BE2C (cell line): ENCODE data around the gene VAV2.
A peak's percentile ranks its signal among the peaks of the same experiment; 100 is the strongest.
"Not testable (repeated sequence)": the region's sequence is repeated elsewhere in the genome, so short reads cannot be mapped to it uniquely, and the experiment has no call there.

Experiments
- DNase-seq: peaks from one replicate; pipeline ENCODE4 v3.0.0-alpha.2; 2020
- H3K27me3 ChIP-seq: fragments of 250-450 bp; sonication (Bioruptor Pico); 2 replicates; pipeline ENCODE4 v1.5.1; 2020; ENCODE audit warnings: mild to moderate bottlenecking
- H3K36me3 ChIP-seq: fragments of 250-450 bp; sonication (Bioruptor Pico); 2 replicates; pipeline ENCODE4 v1.5.1; 2020; ENCODE audit warnings: mild to moderate bottlenecking
- H3K4me1 ChIP-seq: fragments of 250-450 bp; sonication (Bioruptor Pico); 2 replicates; pipeline ENCODE4 v1.5.1; 2020
- H3K4me3 ChIP-seq: 2 replicates; pipeline ENCODE4 v1.5.1; 2011; ENCODE audit warnings: low read depth, low read length
- H3K9me3 ChIP-seq: fragments of 250-450 bp; sonication (Bioruptor Pico); 2 replicates; pipeline ENCODE4 v1.5.1; 2020
- TF ChIP-seq, protein P1 (sequence below): IDR thresholded peaks from 2 replicates; pipeline ENCODE4 v1.5.1; 2012; ENCODE audit warnings: mild to moderate bottlenecking, low read depth, low read length

VAV2 gene

DNA sequence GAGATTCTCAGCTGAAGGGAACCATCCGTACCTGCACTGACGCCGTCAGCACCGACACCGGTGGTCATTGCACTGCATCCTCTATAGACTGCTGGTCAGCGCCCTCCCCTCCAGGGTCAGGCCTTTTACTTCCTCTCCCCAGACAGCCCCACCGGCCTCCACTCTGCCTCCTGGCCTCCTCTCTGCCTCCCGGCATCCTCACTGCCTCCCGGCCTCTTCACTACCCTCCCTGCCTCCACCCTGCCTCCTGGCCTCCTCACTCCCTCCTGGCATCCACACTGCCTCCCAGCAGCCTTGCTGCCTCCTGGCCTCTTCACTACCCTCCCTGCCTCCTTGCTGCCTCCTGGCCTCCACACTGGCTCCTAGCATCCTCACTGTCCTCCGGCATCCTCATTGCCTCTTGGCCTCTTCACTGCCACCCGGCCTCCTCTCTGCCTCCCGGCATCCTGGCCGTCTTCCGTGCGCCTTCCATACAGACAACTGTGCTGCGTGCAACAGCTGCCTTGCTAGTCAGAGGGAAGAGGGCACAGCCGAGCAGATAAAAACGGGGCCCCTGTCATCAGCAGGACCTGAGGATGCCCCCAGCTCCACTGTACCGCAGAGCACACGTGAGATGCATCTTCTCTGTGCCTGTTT lies 62.0 kb downstream of the VAV2 start:
- no peak for DNase-seq
- no peaks in the 10 kb centered on the region for H3K27me3 ChIP-seq
- H3K9me3 ChIP-seq, result no peaks in the 10 kb centered on the region
- H3K36me3 ChIP-seq, result peaks cover 24% of the 10 kb centered on the region
- H3K4me1 ChIP-seq, result peaks cover 31% of the 10 kb centered on the region
- H3K4me3 ChIP-seq, result no peak overlapping the region
- TF ChIP-seq, protein P1, sequence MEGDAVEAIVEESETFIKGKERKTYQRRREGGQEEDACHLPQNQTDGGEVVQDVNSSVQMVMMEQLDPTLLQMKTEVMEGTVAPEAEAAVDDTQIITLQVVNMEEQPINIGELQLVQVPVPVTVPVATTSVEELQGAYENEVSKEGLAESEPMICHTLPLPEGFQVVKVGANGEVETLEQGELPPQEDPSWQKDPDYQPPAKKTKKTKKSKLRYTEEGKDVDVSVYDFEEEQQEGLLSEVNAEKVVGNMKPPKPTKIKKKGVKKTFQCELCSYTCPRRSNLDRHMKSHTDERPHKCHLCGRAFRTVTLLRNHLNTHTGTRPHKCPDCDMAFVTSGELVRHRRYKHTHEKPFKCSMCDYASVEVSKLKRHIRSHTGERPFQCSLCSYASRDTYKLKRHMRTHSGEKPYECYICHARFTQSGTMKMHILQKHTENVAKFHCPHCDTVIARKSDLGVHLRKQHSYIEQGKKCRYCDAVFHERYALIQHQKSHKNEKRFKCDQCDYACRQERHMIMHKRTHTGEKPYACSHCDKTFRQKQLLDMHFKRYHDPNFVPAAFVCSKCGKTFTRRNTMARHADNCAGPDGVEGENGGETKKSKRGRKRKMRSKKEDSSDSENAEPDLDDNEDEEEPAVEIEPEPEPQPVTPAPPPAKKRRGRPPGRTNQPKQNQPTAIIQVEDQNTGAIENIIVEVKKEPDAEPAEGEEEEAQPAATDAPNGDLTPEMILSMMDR, result no peak

GRCh38 chr9:133929599-133929998 lies 62.5 kb downstream of the VAV2 start:
- TF ChIP-seq, protein P1, result no peak
- H3K27me3 ChIP-seq, result no peaks in the 10 kb centered on the region
- DNase-seq, result no peak
- H3K4me1 ChIP-seq, result peaks cover 30% of the 10 kb centered on the region
- H3K9me3 ChIP-seq, result no peaks in the 10 kb centered on the region
- peaks cover 26% of the 10 kb centered on the region for H3K36me3 ChIP-seq
- H3K4me3 ChIP-seq, result no peak overlapping the region

DNA sequence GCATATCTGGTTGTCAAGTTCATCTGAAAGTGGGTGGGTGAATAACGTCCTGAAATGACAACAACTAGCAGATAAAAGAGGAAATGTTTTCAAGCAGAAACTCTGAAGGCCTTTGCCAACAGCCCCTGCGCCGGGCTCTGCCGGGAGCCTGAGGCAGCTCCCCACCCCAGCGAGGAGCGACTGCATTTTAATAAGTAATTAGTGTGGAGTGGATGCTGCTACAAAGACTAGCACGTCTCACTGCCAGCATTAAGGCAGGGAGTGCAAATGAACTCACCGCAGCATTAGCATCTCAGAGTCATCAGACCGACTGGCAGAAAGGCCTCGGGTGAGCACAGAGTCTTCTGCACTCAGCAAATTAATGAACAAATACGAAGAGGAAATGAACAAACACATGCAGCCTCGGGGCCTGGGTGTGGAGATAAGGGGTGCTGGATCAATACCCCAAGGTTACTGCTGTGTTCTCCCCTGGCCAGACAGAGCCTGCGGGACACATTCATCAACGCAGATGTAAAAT lies 63.8 kb downstream of the VAV2 start:
- no peaks in the 10 kb centered on the region for H3K9me3 ChIP-seq
- H3K4me1 ChIP-seq, result peaks cover 30% of the 10 kb centered on the region
- DNase-seq, result peak; percentile 43
- no peaks in the 10 kb centered on the region for H3K27me3 ChIP-seq
- peaks cover 26% of the 10 kb centered on the region for H3K36me3 ChIP-seq
- H3K4me3 ChIP-seq, result no peak overlapping the region
- TF ChIP-seq, protein P1, result no peak

DNA sequence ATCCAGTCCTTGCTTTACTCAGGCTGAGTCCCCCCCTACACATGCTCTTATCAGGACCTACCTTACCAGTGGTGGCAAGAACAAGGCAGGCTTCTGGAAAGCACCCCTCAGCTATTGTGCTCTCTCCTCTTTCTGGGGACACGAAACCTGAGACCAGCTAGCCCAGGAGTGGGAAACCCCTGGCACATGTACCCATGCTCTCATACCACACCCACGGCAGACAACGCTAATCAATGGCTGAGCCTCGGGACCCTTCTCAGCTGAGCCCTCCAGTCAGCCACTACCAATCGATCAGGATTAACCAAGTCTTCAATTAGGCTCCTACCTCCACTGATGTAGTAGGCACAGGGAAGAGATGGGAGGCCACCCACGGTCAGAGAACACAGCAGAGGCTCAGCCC lies 65.1 kb downstream of the VAV2 start:
- no peaks in the 10 kb centered on the region for H3K27me3 ChIP-seq
- peaks cover 24% of the 10 kb centered on the region for H3K4me1 ChIP-seq
- no peak for DNase-seq
- TF ChIP-seq, protein P1, result no peak
- H3K4me3 ChIP-seq, result no peak overlapping the region
- peaks cover 26% of the 10 kb centered on the region for H3K36me3 ChIP-seq
- no peaks in the 10 kb centered on the region for H3K9me3 ChIP-seq

GRCh38 chr9:133926165-133926856 lies 65.8 kb downstream of the VAV2 start:
- DNase-seq, result no peak
- no peaks in the 10 kb centered on the region for H3K9me3 ChIP-seq
- no peaks in the 10 kb centered on the region for H3K27me3 ChIP-seq
- H3K36me3 ChIP-seq, result peaks cover 26% of the 10 kb centered on the region
- peaks cover 17% of the 10 kb centered on the region for H3K4me1 ChIP-seq
- TF ChIP-seq, protein P1, result no peak
- H3K4me3 ChIP-seq, result no peak overlapping the region

DNA sequence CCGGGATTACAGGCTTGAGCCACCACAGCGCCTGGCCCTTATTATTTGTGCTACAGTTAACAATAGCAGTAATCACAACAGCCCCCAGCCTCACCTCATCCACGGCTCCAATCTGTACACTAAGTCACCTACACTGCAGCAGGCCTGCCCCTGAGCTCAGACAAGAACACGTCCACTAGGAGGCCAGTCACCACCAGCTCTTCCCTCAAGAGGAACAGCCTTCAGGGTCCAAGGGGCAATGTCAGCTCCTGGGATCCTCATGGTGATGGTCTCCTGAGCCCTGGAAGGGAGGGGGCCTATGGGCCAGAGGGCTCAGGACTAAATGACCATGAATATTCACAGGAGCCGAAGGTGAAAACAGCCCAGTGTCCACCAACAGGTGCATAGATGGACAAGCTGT lies 67.7 kb downstream of the VAV2 start:
- no peak overlapping the region for H3K4me3 ChIP-seq
- H3K4me1 ChIP-seq, result peaks cover 18% of the 10 kb centered on the region
- no peaks in the 10 kb centered on the region for H3K9me3 ChIP-seq
- no peaks in the 10 kb centered on the region for H3K27me3 ChIP-seq
- peaks cover 32% of the 10 kb centered on the region for H3K36me3 ChIP-seq
- TF ChIP-seq, protein P1, result no peak
- no peak for DNase-seq

DNA sequence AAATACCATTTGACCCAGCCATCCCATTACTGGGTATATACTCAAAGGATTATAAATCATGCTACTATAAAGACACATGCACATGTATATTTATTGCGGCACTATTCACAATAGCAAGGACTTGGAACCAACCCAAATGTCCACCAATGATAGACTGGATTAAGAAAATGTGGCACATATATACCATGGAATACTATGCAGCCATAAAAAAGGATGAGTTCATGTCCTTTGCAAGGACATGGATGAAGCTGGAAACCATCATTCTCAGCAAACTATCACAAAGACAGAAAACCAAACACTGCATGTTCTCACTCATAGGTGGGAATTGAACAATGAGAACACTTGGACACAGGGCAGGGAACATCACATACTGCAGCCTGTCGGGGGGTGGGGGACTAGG lies 68.5 kb downstream of the VAV2 start:
- H3K4me1 ChIP-seq, result peaks cover 15% of the 10 kb centered on the region
- not testable (repeated sequence) for DNase-seq, H3K4me3 ChIP-seq, H3K27me3 ChIP-seq, H3K9me3 ChIP-seq
- peaks cover 27% of the 10 kb centered on the region for H3K36me3 ChIP-seq
